Activated CD4-positive, alpha-beta T cell treated with anti-CD3 and anti-CD28 coated beads, Interleukin-2, amount 50 U/mL, for 16 hours (primary cell): ENCODE data around the gene ANKH.

Source experiments
- DNase-seq: peaks from one replicate; pipeline ENCODE4 v3.0.0-alpha.2; 2020

ANKH gene

DNA sequence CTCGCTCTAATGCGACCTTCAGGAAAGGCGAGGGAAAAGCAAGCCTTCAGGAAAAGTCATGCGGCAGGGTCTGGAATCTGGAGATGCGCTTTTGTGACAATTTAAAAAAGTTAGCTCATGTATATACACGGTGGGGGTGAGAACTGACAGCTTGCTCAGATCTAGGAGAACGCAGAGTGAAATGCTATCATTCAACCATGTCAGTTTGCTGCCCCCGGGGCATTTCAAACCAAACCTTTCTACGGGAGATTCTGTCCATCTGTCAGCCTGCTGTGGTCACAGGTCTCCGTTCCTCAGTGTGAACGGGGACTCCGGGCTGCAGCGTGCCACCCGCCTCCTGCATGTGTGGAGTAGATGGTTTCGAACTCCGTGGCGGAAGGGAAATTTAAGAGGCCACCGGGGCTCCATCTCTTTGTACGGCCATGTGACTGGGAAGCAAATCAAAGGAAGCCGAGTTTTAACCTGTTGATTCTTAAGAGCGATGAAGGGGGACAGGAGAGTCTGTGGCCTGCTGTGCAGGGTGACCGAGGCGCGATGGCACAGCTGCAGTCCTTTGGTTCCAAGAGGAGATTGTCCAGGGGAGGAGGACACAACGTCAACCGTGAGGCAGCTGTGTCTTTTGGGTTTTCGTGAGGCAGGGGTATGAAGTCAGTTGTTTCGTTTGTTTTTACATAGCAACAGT, 161.1 kb downstream of the ANKH start:
- no peak for DNase-seq

- DNase-seq = peak; percentile 28
Measured at GRCh38 chr5:14708551-14708950, 163.0 kb downstream of the ANKH start.

GRCh38 chr5:14707811-14708390, 163.7 kb downstream of the ANKH start:
- DNase-seq = no peak

- DNase-seq = peak; percentile 89
Measured at GRCh38 chr5:14706615-14707021, 165.0 kb downstream of the ANKH start.

DNA sequence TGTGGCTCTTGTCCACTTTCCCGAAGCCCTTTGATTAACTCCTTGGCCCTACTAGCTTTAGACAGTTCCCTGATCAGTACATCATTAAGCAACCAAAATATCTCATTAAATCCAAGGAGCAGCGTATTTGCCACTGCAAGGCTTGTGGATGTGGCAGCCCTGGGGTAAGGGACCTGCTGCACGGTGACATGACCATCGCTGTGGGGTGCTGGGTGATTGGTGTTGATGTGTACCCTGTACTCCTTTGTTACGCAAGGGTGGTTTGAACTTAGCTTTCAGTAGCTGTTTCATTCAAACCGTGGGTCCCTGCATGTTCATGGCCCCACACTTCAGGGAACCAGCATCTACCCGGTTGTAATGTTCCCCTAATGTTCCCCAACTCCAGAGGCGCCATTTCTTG, 166.0 kb downstream of the ANKH start:
- DNase-seq = no peak

DNA sequence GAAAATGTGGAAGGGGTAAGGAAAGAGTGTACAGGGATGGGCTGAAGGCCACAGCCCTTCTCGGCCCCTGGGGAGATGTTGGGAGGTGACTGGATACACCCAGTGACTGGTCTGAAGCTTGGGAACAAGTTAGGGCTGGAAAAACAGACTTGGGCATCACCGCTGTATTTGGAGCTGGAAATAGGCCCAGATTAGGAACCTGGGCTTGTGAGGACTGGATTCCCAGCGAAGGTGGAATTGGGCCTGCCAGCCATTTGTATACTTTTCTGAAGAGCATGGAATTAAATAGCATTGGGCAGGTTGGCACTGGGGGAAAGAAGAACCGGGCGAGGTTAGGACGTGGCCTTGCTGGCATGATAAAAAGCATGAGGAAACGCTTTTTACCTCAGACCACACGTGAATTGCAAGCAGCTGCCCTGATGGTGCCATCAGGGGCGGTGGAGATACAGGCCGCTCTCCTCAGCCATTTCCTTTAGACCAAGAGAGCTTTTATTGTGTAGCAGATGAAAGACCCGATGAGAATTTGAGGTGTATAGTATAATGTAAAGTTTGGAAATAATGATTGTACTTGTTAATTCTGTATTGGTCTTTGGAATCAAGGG, 169.2 kb downstream of the ANKH start:
- no peak for DNase-seq

GRCh38 chr5:14701556-14701955, 170.0 kb downstream of the ANKH start:
- no peak for DNase-seq

GRCh38 chr5:14700478-14701436, 170.8 kb downstream of the ANKH start:
- no peak for DNase-seq

GRCh38 chr5:14699807-14700400, 171.7 kb downstream of the ANKH start:
- DNase-seq = no peak

DNA sequence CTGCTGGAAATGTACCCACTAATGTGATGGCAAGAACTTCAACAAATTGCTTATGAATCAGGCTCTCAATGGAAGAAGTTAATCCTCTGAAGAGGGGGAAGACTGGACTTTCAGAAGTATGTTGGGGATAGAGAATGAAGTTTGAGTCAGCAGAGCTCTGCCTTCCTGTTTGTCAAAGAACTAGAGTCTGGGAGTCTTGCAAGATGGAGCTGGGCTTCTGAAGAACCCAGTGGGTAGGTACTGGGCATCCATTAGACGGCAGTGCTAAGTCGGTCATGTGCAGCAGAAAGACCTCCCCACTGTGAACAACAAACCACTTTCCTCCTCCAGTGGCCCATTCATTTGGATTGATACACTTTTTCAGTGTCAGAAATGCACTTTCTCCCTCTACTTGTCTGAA, 172.4 kb downstream of the ANKH start:
- DNase-seq = no peak

DNA sequence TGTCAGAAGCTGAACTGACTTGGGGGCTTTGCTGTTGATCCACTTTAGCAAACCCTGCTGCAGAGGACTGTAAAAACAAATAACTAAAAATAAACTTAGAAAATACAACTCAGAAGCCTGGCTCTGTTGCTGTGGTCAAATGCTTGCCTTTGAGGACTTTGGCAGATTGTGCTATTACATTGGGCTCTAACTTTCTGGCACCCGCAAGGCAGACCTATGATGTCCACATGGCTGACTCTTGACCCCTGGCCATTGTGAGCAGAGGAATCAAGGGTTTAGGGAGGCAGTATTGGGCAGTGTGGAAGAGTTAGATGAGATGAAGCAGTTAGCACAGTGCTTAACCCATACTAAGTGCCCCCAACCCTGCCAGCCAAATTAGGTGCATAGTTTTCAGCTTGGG, 173.1 kb downstream of the ANKH start:
- no peak for DNase-seq

DNA sequence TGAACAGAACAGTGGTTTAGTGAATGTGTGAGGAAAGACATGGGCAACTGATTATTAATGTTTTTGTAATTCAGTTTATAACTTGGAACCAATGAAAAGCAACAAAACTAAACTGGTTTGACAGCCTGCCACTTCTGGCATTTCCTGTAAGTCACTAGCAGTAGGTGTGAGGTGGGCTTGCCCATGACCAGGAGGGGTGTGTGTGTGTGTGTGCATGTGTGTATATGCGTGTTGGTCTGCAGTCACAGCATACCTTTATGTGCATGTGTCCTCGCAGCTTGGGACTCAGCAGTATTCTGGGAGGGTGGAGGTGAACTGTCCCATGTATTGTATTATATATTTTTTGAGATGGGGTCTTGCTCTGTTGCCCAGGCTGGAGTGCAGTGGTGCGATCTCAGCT, 174.7 kb downstream of the ANKH start:
- no peak for DNase-seq

DNA sequence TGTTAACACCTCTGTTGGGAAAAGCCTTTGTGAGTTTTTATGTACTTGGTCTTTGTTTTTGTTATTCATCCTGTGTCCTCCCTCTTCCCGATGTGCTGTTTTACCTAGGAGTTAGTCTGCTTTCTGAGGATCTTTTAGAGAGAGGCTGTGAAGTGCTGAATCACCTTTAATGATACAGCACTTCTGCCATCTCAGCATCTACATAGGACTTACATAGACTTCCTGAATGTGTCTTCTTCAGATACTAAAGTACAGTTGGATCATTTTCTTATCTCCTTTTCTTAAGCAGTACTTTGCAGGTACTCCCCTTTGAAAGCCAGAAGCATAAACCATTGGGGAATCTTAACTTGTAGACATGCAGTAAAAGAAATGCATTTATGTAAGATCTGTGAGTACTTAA, 175.5 kb downstream of the ANKH start:
- DNase-seq = no peak

DNA sequence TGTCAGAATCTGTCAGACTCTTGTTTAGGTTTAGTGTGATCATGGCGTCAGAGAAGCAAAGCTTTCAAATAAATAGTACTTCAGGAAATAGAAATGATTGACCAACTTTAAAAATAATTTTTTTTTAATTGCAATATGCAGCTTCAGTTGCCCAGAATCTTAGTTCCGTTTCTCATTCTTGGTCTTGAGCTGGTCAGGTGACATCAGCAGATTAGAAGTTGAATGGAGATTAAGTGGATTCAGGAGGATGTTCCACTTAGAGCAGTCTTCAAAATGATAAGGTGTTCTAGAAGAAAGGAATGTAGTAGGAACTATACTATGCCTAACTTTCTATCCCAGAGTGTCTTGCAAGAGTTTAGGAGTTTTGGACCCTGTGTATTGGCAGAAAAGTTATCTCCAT, 176.4 kb downstream of the ANKH start:
- DNase-seq = no peak

- no peak for DNase-seq
Measured at GRCh38 chr5:14693070-14693469, 178.5 kb downstream of the ANKH start.

DNA sequence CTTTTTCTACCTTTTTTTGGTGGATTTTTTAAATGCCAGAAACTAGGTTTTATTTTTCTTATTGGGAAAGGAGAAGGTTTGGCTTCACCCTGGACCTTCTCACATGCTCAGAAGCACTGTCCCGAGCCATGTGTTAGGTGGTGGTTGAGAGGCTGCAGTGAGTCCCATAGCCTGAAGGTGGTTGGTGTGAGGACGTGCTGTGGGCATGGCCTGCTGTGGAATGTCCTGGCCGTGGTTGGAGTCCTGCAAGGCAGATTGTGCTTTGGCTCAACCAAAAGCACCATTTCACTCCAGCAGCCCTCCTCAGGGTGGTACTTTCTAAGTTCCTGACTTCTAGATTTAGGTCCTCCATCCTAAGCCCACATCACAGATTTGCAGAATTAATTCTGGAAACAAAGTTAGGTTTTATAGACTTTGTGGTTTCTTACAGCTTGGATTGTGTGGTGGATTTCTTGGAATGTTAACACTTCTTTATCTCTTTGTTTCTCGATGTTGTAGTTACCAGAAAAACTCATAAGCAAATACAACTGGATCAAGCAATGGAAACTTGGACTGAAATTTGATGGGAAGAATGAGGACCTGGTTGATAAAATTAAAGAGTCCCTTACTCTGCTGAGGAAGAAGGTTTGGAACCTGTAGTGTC, 184.4 kb downstream of the ANKH start:
- no peak for DNase-seq

DNA sequence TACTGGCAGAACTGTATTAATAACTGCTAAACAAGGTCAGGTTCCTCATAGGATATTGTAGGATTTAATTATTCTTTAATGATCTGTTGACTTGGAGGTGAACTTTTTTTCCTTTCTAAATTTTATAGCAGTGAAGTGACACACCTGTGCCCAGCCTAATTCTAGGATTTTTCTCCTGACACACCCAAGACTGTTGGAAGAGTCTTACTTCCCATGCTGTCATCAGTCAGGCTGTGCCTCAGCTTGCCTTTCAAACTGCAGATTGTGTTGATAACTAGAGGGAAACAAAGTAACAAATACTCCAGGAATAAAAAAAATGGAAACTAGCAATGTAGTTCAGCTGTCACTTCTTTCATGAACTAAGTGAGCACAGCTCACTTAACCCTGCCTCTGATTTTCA, 185.1 kb downstream of the ANKH start:
- DNase-seq = no peak

GRCh38 chr5:14685757-14686156, 185.8 kb downstream of the ANKH start:
- peak; percentile 70 for DNase-seq

- DNase-seq = no peak
Measured at GRCh38 chr5:14684757-14685156, 186.8 kb downstream of the ANKH start.

GRCh38 chr5:14683906-14684455, 187.6 kb downstream of the ANKH start:
- no peak for DNase-seq

GRCh38 chr5:14681236-14681752, 190.3 kb downstream of the ANKH start:
- no peak for DNase-seq

DNA sequence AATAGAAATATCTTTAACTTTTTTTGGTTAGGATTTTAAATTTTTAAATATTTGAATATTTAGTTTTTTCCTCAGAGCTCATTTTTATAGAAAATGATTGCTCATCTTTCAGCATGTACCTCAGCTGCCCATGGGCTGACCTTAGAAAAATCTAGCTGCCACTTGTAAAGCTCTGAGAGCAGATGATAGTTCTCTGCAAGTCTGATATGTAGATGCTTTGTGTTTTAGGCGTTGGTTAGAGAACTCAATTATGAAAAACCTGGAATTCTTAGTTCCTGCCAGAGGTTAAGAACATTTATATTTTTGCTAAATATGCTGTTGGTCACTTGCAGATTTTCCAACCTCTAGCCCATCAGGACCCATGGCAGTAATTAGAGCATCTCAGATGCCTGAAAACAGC, 192.0 kb downstream of the ANKH start:
- DNase-seq = no peak
